ENCODE data around the gene SIRPB2.

DNA sequence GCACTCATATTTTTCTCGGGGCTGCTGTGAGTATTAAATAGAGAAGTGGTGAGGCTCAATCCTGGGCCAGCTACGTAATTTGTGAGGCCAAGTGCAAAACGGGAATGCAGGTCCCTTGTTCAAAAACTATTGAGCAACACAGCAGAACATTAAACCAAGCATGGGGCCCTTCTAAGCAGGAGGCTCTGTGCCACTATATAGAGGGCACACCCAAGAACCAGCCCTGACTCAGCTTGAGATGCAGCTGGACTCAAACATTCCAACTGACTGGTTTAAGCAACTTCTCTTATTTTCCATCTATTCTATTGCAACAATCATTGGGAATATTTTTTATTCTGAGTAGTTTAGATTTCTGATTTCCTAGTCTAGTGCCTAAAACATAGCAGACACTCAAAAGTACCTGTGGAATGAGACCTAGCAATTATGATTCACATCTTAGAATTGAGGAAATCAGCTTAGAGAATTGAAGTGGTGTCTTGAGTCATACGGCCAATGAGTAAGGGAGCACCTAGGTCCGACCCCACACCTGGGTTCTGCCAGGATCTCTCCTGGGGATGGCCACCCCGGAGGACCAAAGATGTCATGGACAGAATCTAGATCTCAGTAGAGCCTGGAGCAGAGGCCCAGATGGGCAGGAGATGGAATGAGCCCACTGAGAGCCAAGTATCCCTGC is 1.3 kb downstream of the SIRPB2 start:
- TF ChIP-seq, protein P1, sequence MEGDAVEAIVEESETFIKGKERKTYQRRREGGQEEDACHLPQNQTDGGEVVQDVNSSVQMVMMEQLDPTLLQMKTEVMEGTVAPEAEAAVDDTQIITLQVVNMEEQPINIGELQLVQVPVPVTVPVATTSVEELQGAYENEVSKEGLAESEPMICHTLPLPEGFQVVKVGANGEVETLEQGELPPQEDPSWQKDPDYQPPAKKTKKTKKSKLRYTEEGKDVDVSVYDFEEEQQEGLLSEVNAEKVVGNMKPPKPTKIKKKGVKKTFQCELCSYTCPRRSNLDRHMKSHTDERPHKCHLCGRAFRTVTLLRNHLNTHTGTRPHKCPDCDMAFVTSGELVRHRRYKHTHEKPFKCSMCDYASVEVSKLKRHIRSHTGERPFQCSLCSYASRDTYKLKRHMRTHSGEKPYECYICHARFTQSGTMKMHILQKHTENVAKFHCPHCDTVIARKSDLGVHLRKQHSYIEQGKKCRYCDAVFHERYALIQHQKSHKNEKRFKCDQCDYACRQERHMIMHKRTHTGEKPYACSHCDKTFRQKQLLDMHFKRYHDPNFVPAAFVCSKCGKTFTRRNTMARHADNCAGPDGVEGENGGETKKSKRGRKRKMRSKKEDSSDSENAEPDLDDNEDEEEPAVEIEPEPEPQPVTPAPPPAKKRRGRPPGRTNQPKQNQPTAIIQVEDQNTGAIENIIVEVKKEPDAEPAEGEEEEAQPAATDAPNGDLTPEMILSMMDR (IDR thresholded peaks at IDR 0.05; ENCODE audit: insufficient read depth, low read length), result no peak
- TF ChIP-seq POLR2AphosphoS5 (IDR thresholded peaks at IDR 0.05; ENCODE audit: low read depth), result peak; percentile 47; the same call in 1 of the 2 replicates
- TF ChIP-seq, protein P2, sequence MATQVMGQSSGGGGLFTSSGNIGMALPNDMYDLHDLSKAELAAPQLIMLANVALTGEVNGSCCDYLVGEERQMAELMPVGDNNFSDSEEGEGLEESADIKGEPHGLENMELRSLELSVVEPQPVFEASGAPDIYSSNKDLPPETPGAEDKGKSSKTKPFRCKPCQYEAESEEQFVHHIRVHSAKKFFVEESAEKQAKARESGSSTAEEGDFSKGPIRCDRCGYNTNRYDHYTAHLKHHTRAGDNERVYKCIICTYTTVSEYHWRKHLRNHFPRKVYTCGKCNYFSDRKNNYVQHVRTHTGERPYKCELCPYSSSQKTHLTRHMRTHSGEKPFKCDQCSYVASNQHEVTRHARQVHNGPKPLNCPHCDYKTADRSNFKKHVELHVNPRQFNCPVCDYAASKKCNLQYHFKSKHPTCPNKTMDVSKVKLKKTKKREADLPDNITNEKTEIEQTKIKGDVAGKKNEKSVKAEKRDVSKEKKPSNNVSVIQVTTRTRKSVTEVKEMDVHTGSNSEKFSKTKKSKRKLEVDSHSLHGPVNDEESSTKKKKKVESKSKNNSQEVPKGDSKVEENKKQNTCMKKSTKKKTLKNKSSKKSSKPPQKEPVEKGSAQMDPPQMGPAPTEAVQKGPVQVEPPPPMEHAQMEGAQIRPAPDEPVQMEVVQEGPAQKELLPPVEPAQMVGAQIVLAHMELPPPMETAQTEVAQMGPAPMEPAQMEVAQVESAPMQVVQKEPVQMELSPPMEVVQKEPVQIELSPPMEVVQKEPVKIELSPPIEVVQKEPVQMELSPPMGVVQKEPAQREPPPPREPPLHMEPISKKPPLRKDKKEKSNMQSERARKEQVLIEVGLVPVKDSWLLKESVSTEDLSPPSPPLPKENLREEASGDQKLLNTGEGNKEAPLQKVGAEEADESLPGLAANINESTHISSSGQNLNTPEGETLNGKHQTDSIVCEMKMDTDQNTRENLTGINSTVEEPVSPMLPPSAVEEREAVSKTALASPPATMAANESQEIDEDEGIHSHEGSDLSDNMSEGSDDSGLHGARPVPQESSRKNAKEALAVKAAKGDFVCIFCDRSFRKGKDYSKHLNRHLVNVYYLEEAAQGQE (IDR thresholded peaks at IDR 0.05; ENCODE audit: insufficient replicate concordance, low read depth), result no peak
